Ishikawa (cell line): ENCODE data around the gene PGLYRP2.

ENCODE experiments used
- CREB1 ChIP-seq: IDR thresholded peaks from 2 replicates; pipeline ENCODE4 v1.6.1; 2012; ENCODE audit warnings: low read depth
- EGR1 ChIP-seq: IDR thresholded peaks from 2 replicates; pipeline ENCODE4 v1.6.1; 2012
- RAD21 ChIP-seq: IDR thresholded peaks from 2 replicates; pipeline ENCODE4 v1.6.1; 2012; ENCODE audit warnings: low read depth
- TAF1 ChIP-seq: IDR thresholded peaks from 2 replicates; pipeline ENCODE4 v1.6.1; 2012; ENCODE audit warnings: low read depth, mild to moderate bottlenecking
- YY1 ChIP-seq: IDR thresholded peaks from 2 replicates; pipeline ENCODE4 v1.6.1; 2012; ENCODE audit warnings: low read depth
- TF ChIP-seq, protein P1 (sequence below): IDR thresholded peaks from 2 replicates; pipeline ENCODE4 v1.6.1; 2012
- TF ChIP-seq, protein P2 (sequence below): IDR thresholded peaks from 2 replicates; pipeline ENCODE4 v1.6.1; 2012; ENCODE audit warnings: low read depth, mild to moderate bottlenecking

DNA sequence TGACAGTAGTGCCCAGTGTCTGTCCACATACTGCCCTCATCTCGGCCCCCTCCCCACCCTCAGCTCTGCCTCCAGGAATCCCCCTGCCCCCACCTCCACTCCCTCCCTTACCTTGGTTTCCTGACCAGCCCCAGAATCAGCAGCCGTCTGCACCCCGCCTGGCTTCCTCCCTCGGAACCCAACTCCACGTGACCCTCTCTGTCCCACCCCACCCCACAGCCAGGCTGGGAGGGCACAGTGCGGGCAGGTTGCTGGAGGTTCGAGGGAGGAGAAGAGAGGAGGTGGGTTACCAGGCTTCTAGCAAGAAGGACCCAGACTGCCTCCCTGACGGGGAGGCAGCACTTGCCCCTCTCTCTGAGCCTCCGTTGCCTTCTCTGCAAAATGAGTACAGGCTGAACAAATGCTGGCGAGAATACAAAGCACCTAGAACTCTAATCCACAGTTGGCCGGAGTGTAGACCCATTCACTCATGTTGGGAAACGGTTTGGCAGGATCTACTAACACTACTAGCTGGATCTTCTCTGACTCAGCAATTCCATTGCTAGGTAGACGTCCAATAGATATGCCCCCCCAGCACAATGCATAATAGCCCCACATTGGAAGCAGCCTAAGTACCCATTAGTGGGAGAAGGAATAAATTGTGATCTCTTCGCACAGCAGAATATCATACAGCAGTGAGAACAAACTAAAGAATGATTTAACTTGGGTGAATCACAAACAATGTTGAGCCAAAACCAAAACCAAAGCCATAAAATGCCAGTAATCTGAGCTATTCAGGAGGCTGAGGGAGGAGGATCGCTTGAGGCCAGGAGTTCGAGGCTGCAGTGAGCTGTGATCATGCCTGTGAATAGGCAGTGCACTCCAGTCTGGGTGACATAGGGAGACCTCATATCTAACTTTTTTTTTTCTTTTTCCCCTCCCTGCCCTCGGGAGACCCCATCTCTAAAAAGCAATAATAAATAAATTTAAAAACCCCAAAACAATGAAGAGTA is 14.6 kb downstream of the PGLYRP2 start, which contains the start of gene RASAL3:
- no peak for TF ChIP-seq TAF1
- TF ChIP-seq YY1 = no peak
- no peak for TF ChIP-seq CREB1
- TF ChIP-seq, protein P1, sequence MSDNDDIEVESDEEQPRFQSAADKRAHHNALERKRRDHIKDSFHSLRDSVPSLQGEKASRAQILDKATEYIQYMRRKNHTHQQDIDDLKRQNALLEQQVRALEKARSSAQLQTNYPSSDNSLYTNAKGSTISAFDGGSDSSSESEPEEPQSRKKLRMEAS = no peak
- TF ChIP-seq RAD21 = no peak
- TF ChIP-seq EGR1 = no peak
- TF ChIP-seq, protein P2, sequence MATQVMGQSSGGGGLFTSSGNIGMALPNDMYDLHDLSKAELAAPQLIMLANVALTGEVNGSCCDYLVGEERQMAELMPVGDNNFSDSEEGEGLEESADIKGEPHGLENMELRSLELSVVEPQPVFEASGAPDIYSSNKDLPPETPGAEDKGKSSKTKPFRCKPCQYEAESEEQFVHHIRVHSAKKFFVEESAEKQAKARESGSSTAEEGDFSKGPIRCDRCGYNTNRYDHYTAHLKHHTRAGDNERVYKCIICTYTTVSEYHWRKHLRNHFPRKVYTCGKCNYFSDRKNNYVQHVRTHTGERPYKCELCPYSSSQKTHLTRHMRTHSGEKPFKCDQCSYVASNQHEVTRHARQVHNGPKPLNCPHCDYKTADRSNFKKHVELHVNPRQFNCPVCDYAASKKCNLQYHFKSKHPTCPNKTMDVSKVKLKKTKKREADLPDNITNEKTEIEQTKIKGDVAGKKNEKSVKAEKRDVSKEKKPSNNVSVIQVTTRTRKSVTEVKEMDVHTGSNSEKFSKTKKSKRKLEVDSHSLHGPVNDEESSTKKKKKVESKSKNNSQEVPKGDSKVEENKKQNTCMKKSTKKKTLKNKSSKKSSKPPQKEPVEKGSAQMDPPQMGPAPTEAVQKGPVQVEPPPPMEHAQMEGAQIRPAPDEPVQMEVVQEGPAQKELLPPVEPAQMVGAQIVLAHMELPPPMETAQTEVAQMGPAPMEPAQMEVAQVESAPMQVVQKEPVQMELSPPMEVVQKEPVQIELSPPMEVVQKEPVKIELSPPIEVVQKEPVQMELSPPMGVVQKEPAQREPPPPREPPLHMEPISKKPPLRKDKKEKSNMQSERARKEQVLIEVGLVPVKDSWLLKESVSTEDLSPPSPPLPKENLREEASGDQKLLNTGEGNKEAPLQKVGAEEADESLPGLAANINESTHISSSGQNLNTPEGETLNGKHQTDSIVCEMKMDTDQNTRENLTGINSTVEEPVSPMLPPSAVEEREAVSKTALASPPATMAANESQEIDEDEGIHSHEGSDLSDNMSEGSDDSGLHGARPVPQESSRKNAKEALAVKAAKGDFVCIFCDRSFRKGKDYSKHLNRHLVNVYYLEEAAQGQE = no peak
